Esophagus squamous epithelium (tissue), 4 donors: ENCODE data around the gene DAPK2.

Experiments
- POLR2A ChIP-seq, 4 donors: fragments of 450-650 bp; IDR thresholded peaks; one replicate each; pipeline ENCODE4 v1.6.1; 2017; ENCODE audit warnings: antibody characterized with exemption in 4 of 4, mild to moderate bottlenecking in 4 of 4, moderate library complexity in 3 of 4
- TF ChIP-seq, protein P1 (sequence below), 6 experiments: fragments of 450-650 bp in 4 of 6; fragments of 200-600 bp in 2 of 6; sonication (generic) in 2 of 6; IDR thresholded peaks; one replicate each; pipeline ENCODE4 v1.5.1; 2016 to 2019; ENCODE audit warnings: antibody characterized with exemption in 6 of 6, mild to moderate bottlenecking in 4 of 6, moderate library complexity in 4 of 6

DNA sequence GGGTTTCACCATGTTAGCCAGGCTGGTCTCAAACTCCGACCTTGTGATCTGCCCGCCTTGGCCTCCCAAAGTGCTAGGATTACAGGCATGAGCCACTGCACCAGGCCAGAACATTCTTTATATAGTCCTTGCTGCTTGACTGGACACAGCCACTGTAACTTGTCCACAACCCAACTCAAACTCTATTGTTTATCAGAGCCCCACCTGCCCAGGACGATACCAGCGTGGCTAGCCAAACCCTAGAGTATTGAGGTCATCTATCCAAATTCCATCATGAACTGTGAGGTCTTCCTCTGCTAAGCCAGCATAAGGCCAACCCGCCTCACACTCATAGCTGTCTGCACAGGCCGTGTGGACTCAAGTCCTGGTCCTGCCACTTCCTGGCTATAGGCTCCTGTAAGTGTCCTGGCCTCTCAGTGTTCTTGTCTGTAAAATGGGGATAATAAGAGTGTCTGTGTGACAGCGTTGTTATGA lies 63.9 kb downstream of the DAPK2 start:
- TF ChIP-seq, protein P1, sequence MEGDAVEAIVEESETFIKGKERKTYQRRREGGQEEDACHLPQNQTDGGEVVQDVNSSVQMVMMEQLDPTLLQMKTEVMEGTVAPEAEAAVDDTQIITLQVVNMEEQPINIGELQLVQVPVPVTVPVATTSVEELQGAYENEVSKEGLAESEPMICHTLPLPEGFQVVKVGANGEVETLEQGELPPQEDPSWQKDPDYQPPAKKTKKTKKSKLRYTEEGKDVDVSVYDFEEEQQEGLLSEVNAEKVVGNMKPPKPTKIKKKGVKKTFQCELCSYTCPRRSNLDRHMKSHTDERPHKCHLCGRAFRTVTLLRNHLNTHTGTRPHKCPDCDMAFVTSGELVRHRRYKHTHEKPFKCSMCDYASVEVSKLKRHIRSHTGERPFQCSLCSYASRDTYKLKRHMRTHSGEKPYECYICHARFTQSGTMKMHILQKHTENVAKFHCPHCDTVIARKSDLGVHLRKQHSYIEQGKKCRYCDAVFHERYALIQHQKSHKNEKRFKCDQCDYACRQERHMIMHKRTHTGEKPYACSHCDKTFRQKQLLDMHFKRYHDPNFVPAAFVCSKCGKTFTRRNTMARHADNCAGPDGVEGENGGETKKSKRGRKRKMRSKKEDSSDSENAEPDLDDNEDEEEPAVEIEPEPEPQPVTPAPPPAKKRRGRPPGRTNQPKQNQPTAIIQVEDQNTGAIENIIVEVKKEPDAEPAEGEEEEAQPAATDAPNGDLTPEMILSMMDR (IDR thresholded peaks at IDR 0.05), result no peak
- no peak for TF ChIP-seq POLR2A (IDR thresholded peaks at IDR 0.05)
